Measurements from ENCODE around the gene CEBPZ.
A peak's percentile ranks its signal among the peaks of the same experiment; 100 is the strongest.
"Not testable (repeated sequence)": the region's sequence is repeated elsewhere in the genome, so short reads cannot be mapped to it uniquely, and the experiment has no call there.

CEBPZ gene

GRCh38 chr2:37219046-37219445 lies 12.3 kb downstream of the CEBPZ start:
- DNase-seq: no peak

- no peak for DNase-seq
These were observed 16.1 kb downstream of the CEBPZ start for GRCh38 chr2:37215250-37215649.

- no peak for DNase-seq
These were observed 19.5 kb downstream of the CEBPZ start for GRCh38 chr2:37211939-37212338.

GRCh38 chr2:37211212-37211611 lies 20.2 kb downstream of the CEBPZ start:
- no peak for DNase-seq

GRCh38 chr2:37206760-37207159 lies 24.6 kb downstream of the CEBPZ start:
- not testable (repeated sequence) for DNase-seq

GRCh38 chr2:37205689-37206341 lies 25.6 kb downstream of the CEBPZ start:
- no peak for DNase-seq

- not testable (repeated sequence) for DNase-seq
These were observed 26.2 kb downstream of the CEBPZ start for GRCh38 chr2:37205071-37205661.

GRCh38 chr2:37203708-37204107 lies 27.7 kb downstream of the CEBPZ start:
- DNase-seq: no peak

- peak; percentile 37 for DNase-seq
These were observed 29.6 kb downstream of the CEBPZ start for GRCh38 chr2:37201766-37202165.

- no peak for DNase-seq
These were observed 30.2 kb downstream of the CEBPZ start for GRCh38 chr2:37201208-37201607.

- DNase-seq: no peak
These were observed 32.7 kb downstream of the CEBPZ start for GRCh38 chr2:37198681-37199065.

- peak; percentile 94 for DNase-seq
These were observed 34.8 kb downstream of the CEBPZ start, which contains the start of gene CEBPZOS for GRCh38 chr2:37196320-37197195. Gene CEBPZOS, plus strand, starts transcription at chr2:37196496. Its CDS starts 3,209 bp downstream, at chr2:37199705.

- not testable (repeated sequence) for DNase-seq
These were observed 35.5 kb downstream of the CEBPZ start for GRCh38 chr2:37195862-37196319.

GRCh38 chr2:37192551-37192950 lies 38.8 kb downstream of the CEBPZ start:
- no peak for DNase-seq

GRCh38 chr2:37191747-37192146 lies 39.6 kb downstream of the CEBPZ start:
- no peak for DNase-seq

- no peak for DNase-seq
These were observed 40.1 kb downstream of the CEBPZ start for GRCh38 chr2:37191253-37191652.

- no peak for DNase-seq
These were observed 41.1 kb downstream of the CEBPZ start for GRCh38 chr2:37190290-37190689.

GRCh38 chr2:37189452-37190153 lies 41.8 kb downstream of the CEBPZ start:
- DNase-seq: no peak

GRCh38 chr2:37188570-37188969 lies 42.8 kb downstream of the CEBPZ start, which contains the start of gene SULT6B1:
Gene SULT6B1, minus strand, starts transcription at chr2:37188670. Its CDS starts 30 bp downstream, at chr2:37188640.
- DNase-seq: no peak

- DNase-seq: no peak
These were observed 49.4 kb downstream of the CEBPZ start for GRCh38 chr2:37181726-37182684.

GRCh38 chr2:37180640-37181039 lies 50.8 kb downstream of the CEBPZ start:
- no peak for DNase-seq

Data from CD4-positive, alpha-beta T cell treated with Interleukin-10 for 1 hour (primary cell).